ENCODE measurements around the gene KLHL26. TPM values are rescaled to one million over a fixed set of nuclear protein-coding genes. Genes with fewer than 3 reads are reported as not detected.
"Not testable (repeated sequence)": the region's sequence is repeated elsewhere in the genome, so short reads cannot be mapped to it uniquely, and the experiment has no call there.

The KLHL26 gene
- total RNA-seq, 1 donor from 2014 or later: 10.5 TPM

DNA sequence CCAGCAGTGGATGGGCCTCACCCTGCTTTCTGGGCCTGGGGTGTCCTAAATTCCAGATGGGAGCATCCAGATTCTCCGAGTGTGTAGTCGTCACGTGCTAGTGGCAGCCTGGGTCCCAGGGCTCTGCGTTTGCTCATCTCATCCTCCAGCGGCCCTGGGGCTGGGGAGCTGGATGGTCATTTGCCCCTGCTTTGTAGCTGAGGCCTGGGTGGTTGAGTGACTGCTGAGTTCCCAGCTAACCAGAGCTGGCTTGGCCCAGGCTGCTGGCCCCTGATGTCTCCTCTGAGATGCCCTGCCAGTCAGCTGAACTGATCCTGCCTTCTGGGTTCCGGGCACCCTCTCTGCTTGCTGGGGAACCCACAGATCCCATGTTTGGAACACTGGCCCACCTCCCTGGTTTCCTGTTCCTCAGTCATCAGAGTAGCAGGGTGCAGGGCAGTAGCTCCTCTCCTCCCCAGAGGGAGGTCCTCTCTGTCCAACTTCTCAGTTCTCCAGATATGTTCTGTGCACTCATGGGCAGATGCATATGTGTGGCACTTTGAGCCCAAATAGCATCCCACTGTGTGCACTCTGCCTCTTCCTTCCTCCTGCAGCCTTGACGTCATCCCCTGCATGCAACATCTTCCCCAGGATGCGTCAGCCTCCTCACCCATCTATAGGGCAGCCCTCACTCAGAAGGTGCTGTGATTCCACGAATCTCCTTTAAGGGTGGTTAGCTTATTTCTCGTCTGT lies 24.3 kb downstream of the KLHL26 start:
- intact Hi-C loops (cut with micrococcal nuclease): no loop called here

DNA sequence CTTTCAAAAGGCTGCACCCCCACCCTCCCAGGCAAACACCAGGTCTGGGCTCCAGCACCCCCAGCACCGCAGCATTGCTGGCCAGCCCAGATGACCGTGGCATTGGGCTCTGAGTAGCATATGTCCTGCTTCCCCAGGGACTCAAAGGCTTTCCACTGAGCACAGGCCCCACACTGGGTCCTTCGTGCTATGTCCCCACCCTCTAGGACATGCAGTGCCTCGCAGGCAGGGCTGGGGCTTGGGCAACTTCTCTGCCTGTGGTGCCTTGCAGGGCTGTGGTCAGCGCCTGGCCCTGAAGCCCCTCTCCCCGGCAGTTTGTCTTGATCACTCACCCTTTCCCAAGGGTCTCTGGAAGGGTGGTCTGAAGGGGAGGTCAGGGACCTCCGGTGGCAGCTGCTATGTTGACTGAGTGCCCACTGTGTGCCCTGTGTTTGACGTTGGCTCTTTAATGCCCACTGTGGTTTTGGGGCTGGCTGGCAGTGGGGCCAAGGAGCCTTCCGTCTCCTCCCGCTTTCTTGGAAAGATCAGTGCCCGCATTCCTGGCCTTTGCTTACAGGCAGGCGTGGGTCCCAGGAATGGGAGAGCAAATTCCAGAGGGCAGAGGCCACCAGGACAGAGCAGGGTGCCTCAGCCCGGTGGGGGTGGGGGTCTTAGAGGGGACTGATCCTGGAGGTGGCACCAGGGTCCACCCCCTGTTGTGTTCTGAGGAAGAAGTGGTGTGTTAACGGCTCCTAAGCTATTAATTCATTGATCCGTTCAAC lies 26.3 kb downstream of the KLHL26 start:
- intact Hi-C loops (cut with micrococcal nuclease): no loop called here

DNA sequence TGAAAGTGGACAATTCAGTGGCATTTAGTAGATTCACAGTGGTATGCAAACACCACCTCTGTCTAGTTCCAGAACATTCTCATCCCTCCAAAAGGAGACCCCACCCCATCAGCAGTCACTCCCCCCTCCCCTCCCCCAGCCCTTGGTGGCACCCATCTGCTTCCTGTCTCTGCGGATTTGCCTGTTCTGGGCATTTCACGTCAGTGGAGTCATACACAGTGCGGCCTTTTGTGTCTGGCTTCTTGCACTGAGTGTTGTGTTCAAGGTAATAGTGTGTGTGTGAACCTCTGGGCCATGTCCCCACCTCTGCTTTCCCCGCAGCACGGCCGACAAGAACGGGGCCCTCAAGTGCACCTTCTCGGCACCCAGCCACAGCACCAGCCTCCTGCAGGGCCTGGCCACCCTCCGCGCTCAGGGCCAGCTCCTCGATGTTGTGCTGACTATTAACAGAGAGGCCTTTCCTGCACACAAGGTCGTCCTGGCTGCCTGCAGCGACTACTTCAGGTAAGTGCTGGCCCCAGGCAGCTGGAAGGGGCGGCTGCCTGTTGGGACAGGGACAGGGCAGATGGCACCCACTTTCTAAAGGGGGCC lies 27.2 kb downstream of the KLHL26 start:
- intact Hi-C loops (cut with micrococcal nuclease): no loop called here

DNA sequence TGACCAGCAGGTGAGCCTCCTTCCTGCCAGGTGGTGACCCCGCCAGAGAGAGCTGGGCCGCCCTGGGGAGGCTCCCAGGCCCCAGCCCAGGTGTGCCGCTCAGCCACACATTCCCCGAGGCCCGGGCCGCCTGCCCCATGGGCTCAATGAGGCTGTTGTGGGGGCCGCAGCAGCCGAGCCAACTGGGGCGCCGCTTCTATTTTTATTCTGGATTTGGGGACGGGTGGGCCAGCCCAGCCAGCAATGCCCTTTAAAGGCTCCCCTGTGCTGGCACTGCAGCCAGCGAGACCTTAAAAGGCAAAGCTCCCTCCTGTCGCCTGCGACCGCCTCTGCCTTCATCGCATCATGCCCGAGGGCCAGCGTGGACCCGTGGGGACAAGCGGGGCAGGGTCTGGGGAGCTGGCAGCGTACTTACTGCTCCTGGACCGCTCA lies 29.0 kb downstream of the KLHL26 start:
- intact Hi-C loops (cut with micrococcal nuclease): no loop called here

DNA sequence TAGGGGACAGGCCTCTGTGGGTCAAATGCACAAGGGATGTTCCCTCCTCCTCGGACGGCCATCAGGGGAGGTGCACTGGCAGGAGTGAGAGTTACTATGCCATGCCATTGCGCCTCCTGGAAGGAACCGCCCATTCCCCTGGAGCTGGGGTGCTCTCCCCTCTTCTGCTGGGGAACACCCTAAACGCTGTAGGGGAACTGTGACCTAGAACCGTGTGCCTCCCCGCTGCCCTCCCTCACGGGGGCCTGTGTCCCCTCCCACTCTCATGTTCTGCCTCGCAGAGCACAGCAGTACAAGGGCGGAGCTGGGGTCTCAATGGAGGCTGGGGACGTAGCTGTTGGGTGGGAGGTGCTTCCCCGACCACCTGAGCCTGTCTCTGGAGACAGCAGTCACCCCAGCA lies 29.5 kb downstream of the KLHL26 start:
- intact Hi-C loops (cut with micrococcal nuclease): no loop called here

DNA sequence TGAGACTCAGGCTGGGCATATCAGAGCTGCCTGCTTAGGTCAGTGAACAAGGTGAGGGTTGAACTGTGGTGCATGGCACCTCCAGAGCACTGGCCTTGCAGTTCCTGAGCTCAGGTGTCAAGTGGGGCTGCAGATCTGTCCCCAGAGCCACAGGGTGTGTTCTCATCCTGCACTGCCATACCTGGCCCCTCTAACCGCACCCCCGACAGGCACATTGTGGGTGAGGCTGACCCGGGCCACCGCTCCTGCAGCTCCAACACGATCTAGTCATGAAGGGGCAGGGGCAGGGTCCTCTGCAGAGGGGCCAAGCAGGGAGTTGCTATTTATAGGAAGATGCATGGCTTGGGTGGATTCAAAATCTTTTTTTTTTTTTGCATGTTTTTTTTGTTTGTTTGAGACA lies 30.0 kb downstream of the KLHL26 start:
- intact Hi-C loops (cut with micrococcal nuclease): no loop called here

DNA sequence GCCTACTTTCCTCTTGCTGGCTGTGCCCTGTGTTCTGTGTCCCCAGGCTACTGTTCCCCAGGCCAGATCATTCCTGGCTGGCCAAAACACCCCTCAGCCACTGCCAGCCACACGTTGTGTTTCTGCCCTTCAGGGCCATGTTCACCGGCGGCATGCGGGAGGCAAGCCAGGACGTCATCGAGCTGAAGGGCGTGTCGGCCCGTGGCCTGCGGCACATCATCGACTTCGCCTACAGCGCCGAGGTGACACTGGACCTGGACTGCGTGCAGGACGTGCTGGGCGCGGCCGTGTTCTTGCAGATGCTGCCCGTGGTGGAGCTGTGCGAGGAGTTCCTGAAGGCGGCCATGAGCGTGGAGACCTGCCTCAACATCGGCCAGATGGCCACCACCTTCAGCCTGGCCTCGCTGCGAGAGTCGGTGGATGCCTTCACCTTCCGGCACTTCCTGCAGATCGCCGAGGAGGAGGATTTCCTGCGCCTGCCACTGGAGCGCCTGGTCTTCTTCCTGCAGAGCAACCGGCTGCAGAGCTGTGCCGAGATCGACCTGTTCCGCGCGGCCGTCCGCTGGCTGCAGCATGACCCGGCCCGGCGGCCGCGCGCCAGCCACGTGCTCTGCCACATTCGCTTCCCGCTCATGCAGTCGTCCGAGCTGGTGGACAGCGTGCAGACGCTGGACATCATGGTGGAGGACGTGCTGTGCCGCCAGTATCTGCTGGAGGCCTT lies 30.9 kb downstream of the KLHL26 start:
- intact Hi-C loops (cut with micrococcal nuclease): no loop called here

DNA sequence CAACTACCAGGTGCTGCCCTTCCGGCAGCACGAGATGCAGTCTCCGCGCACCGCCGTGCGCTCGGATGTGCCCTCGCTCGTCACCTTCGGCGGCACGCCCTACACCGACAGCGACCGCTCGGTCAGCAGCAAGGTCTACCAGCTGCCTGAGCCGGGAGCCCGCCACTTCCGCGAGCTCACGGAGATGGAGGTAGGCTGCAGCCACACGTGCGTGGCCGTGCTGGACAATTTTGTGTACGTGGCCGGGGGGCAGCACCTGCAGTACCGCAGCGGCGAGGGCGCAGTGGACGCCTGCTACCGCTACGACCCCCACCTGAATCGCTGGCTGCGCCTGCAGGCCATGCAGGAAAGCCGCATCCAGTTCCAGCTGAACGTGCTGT lies 31.4 kb downstream of the KLHL26 start:
- intact Hi-C loops (cut with micrococcal nuclease): no loop called here

DNA sequence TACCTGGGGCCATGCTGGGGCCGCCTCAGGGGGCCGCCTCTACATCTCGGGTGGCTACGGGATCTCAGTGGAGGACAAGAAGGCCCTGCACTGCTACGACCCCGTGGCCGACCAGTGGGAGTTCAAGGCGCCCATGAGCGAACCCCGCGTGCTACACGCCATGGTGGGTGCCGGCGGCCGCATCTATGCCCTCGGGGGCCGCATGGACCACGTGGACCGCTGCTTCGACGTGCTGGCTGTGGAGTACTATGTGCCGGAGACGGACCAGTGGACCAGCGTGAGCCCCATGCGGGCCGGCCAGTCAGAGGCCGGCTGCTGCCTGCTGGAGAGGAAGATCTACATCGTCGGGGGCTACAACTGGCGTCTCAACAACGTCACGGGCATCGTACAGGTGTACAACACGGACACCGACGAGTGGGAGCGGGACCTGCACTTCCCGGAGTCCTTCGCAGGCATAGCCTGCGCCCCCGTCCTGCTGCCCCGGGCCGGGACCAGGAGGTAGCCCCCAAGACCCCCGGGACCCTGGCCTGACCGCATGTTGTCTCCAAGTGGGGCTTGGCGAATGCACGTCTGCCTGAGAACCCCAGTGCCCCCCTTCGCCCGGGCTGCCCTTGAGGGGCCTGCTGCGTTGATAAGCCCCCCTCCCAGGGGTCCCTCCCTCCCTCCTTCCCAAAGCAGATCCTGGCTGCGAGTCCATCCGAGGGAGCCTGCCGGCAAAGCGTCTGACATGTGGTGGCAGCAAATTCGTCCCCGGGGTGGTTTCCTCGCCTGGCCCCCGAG lies 32.1 kb downstream of the KLHL26 start:
- intact Hi-C loops (cut with micrococcal nuclease): no loop called here

DNA sequence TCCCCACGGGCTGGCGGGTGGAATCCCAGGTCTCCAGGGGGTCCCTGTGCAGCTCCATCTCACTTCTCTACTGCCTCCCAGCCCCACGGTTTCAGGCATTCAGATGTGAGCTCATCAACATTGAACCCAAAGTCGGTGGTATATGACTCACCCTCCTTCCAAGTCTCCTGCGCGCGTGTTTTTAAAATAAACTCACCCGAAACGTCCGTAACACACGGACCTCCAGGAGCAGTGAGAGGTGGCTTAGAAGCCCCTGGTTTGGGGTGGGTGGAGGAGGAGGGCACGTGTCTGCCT lies 32.6 kb downstream of the KLHL26 start:
- intact Hi-C loops (cut with micrococcal nuclease): no loop called here

DNA sequence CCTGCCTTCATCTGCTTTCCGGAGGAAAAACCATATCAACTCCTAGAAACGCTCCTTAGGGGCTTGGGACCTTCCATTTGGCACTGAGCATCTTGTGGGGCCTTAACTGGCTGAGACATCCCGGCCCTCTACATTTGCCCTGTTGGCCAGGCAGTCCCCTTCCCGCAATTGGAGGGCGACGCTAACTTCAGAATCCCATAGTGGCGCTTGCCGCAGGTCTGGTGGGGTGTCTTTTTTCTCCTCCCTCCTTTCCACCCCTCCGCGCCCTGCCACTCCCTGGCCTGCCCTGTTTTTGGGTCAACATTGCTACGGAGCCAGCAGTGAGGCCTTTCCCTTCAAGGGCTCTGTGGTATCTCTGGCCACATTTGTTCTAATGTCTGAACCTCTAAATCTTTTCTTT lies 33.1 kb downstream of the KLHL26 start:
- intact Hi-C loops (cut with micrococcal nuclease): no loop called here

DNA sequence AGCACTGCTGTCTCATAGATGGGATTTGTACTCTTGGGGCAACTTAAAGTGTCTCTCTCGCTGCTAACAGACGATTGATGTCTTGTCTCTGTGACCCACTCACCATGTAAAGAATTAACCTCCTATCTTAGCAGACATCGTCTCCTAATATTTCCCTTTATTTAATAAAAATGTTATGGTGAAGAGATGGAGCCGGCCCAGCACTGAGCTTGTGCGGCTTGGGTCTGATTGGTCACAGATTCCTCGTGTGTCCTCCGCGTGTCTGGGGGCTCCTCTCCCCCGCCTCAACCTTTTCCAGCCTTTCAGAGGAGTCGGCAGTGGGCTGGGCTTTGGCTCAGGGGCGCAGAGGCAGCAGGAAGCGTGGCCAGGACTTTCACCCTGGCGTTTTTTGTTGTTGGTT lies 33.5 kb downstream of the KLHL26 start:
- intact Hi-C loops (cut with micrococcal nuclease): no loop called here

DNA sequence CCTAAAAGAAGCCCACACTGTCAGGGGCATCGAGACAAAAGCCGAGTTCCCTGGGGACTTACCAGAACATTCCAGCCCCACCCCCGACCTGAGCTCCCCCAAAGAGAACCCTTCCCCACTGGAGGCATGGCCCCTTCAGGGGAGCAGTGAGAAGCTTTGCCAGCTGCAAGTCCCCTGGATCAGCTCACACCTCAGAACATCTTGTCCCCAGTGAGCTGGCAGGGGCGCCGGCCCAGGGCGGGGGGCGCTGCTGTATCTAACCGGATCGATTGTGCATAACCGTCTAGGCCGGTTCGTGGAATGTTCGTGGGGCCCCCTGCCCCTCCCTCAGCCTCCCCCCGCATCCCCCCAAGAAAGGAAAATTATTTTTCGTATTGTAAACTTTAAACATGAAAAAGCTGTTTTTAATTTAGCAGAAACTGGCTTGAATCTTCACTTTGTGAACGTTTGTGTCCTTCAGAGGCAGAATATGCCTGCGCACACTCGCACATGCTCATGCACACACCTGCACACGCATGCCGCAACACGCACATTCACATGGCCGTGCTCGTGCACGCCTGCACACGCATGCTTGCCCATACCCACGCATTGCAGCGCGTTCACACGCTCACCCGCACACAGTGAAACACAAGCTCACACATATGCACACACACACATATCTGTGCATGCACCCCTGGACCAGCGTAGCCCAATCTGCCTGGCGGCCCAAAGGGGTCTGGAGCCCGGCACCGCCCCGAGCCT lies 34.6 kb downstream of the KLHL26 start:
- intact Hi-C loops (cut with micrococcal nuclease): no loop called here

DNA sequence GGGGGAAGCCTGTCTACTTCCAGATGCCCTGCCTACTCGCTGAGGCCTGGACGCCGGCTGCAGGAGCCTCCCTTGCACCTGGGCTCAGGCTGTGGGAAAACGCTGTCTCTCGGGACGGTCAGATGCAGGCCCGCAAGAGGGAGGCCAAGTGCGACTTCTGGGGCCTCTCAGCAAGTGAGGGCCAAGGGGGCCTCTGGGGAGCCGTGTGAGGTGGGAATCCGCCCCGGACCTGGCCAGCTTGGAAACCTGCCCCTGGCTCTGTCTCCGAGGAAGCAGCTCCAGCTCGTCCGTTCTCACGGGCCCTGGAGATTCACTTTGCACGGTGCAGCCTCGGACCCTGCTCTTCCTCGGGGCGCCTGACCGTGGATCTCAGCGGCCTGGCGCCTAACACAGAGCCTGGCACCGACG lies 35.2 kb downstream of the KLHL26 start:
- intact Hi-C loops (cut with micrococcal nuclease): no loop called here

DNA sequence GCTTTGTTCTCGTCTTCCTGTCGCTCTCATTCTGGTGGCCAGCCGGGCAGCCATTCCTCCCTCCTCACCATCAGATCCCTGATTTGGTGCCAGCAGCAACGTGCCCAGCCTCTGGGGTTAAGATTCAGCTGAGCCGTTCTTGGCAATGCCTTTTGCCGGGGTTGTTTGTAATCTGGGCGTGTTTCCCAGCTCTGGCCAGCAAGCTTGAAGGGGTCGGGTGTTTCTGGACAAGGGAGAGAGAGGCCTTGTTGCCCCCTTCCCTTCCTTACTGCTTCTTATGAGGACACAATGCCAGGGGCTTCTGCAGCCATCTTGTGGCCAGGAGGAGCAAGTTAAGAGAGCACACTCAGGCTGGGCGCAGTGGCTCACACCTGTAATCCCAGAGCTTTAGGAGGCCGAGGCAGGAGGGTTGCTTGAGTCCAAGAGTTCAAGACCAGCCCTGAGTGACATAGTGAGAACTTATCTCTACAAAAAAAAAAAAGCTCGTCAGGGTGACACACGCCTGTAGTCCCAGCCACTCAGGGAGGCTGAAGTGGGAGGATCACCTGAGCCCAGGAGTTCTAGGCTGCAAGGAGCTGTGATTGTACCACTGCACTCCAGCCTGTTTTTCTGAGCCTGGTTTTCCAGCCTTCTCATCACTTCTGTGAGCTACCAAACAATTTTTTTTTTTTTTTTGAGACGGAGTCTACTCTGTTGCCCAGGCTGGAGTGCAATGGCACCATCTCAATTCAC lies 35.9 kb downstream of the KLHL26 start:
- intact Hi-C loops (cut with micrococcal nuclease): no loop called here

DNA sequence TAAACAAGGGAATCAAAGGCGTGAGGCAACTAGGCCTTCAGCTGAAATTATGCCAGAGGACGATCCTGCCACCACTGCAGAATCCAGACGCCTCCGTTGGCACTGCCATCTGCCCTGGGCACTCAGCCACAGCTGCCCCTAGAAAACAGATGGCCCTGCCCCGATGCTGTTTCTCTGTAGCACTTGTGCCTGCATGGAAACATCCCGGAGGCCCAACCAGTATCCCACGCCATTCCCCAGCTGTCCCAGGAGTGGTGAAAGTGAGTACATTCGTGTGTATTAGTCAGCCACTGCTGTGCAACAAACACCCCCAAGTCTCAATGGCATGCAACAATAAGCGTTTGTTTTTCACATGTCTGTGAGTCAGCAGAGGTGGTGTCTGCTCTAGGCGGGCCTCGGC lies 37.8 kb downstream of the KLHL26 start:
- intact Hi-C loops (cut with micrococcal nuclease): no loop called here

DNA sequence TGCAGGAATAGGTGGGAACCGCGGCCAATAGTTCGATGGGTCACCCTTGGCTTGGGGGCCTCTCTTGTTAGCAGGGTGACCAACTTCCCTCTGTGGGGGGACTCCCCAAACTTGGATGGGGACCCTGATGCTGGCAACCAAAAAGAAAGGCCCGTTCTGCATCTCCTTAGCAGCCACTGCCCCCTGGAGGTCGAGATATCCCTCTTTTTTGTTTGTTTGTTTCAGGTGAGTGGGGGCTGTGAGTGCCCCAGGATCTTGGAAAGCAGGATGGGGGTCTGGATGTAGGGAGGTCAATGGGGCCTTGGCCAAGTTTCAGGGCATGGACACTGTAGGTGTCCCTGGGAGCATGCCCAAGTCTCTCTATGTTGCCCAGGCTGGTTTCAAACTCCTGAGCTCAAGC lies 39.0 kb downstream of the KLHL26 start:
- intact Hi-C loops (cut with micrococcal nuclease): no loop called here

DNA sequence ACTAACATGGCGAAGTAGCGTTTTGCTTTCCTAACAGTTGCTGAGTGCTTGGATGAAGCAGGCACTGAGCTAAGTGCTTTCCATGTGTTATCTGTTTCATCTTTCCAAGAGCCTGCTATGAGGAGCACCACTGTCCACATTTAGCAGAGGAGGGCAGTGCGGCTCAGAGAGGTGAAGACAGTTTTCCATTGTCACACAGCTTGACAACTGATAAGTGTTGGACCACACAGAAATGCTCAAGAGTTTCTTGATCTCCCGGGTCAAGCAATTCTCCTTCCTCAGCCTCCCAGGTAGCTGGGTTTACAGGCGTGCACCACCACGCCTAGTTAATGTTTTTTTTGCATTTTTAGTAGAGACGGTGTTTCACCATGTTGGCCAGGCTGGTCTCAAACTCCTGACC lies 39.9 kb downstream of the KLHL26 start:
- intact Hi-C loops (cut with micrococcal nuclease): no loop called here

DNA sequence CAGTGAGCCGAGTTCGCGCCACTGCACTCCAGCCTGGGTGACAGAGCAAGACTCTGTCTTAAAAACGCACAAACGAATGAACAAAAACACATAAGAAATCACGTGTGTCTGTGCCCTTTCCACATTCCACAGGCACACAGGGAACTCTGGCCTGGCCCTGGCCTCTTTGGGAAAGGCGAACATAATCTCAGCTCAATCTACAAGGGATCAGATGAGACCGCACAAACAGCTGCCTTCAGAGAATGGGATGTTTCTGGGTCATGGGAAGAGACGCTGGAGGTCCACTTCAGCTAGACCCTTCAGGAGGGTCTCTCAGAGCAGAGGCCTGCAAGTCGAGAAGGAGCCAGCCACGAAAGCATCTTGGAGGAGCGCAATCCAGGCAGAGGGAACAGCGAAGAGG lies 40.3 kb downstream of the KLHL26 start:
- intact Hi-C loops (cut with micrococcal nuclease): no loop called here

DNA sequence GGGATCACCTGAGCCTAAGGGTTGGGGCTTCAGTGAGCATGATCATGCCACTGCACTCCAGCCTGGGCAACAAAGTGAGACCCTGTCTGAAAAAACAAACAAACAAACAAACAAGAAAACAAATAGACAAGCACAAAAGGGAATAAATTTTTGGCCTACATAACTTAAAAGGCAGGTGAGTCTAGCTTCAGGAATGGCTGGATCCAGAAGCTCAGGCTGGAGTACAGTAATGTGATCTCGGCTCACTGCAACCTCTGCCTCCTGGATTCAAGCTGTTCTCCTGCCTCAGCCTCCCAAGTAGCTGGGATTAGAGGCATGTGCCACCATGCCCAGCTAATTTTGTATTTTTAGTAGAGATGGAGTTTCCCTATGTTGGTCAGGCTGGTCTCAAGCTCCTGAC lies 43.3 kb downstream of the KLHL26 start:
- intact Hi-C loops (cut with micrococcal nuclease): not testable (repeated sequence)
